ENCODE data around the gene HOXD8.

Gene HOXD8

DNA sequence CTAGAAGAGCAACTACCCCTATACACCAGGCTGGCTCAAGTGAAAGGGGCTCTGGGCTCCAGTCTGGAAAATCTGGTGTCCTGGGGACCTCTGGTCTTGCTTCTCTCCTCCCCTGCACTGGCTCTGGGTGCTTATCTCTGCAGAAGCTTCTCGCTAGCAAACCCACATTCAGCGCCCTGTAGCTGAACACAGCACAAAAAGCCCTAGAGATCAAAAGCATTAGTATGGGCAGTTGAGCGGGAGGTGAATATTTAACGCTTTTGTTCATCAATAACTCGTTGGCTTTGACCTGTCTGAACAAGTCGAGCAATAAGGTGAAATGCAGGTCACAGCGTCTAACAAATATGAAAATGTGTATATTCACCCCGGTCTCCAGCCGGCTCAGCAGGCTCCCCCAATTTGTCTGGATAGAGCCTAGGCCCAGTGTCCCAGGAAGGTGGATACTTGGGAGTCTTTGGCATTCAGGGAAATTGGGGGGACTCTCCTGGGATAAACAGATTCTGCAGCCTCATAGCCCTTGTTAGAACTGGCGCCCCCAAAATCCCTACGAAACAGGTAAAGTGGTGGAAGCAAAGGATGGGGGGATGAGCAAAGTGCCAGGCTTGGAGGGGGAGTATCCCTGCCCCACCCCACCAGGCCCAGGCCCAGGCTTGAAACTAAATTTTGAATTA lies 19.4 kb downstream of the HOXD8 start:
- no peak for DNase-seq

DNA sequence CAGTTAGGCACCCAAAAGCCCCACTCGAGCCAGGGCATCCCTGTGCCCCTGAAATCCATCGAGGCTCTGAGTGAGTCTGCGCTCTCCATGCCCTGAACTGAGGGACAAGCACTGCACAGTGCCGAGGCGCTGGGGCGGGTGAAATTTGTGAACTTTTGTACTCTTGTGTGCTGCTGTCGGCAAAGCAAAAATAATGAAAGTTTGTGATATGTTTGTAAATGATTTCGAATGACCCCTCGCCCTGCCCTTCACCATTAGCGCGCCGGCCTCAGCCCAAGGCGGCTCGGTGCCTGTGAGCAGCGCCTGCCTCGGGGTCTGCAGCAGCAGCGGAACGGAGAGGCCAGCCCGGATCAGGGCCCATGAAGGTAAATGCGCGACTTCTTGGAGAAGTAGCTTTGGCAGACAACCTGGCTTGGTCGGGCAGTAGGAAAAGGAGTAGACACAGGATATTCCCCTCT lies 20.0 kb downstream of the HOXD8 start:
- no peak for DNase-seq

DNA sequence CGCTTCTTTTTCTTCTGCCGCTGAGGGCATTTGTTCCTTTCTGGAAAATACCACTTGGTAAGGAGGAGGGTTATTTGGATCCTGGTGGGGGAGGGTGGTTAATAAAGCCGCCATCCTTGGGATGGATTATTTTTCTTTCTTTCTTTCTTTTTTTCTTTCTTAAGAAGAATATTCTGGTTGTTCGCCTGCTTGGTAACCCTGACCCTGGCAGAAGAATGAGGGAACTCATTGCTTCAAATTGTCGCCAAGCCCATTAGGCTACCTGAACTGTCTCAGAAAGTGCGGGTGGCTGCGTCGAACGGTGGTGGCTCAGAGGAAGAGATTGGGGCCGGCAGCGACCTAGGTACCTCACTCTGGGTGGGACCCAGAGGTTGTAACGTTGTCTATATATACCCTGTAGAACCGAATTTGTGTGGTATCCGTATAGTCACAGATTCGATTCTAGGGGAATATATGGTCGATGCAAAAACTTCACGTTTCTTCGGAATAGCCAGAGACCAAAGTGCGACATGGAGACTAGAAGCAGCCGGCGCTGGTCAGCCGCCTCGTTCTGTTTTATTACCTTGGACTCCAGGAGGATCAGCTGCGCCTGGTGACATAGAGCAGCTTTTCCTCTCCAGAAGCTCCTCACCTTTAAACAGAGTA lies 20.6 kb downstream of the HOXD8 start:
- DNase-seq = no peak

DNA sequence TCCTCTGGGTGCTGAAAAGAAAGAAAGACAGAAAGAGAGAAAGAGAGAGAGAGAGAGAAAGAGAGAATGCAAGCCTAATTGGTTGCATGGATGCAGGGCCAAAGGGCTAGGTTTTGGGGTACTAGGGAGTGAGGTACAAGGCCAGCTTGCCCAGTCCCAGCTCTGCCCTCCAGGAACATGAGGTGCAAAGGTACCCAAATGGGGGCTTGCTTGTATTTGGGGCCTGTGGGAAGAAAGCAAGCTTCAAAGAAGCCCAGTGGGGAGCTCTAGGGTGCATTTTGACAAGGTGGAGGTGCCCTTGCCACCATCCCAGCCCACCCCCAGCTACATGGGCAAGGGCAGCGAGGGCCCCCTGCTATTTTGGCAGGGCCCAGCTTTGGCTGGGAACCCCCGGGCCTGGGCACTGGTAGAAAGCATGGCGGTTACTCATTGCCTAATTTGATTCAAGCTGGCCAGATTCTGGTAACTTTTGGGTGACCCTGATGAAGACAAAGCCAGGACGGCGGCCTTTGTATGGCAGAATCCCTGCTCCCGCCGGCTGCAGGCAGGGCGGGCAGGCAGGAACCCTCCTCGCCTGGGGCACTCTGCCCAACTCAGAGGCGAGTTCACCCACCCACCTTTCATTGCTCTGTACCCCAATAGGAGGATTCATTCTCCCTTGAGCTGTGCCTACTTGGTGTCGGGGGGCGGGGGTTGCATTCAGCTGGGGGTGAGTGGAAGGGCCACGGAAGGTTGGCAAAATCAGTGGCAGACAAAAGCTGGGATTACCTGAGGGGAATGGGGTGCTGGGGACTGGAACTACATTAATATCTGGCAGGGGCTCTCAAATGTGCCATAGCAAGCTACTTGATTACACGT lies 21.3 kb downstream of the HOXD8 start:
- no peak for DNase-seq

DNA sequence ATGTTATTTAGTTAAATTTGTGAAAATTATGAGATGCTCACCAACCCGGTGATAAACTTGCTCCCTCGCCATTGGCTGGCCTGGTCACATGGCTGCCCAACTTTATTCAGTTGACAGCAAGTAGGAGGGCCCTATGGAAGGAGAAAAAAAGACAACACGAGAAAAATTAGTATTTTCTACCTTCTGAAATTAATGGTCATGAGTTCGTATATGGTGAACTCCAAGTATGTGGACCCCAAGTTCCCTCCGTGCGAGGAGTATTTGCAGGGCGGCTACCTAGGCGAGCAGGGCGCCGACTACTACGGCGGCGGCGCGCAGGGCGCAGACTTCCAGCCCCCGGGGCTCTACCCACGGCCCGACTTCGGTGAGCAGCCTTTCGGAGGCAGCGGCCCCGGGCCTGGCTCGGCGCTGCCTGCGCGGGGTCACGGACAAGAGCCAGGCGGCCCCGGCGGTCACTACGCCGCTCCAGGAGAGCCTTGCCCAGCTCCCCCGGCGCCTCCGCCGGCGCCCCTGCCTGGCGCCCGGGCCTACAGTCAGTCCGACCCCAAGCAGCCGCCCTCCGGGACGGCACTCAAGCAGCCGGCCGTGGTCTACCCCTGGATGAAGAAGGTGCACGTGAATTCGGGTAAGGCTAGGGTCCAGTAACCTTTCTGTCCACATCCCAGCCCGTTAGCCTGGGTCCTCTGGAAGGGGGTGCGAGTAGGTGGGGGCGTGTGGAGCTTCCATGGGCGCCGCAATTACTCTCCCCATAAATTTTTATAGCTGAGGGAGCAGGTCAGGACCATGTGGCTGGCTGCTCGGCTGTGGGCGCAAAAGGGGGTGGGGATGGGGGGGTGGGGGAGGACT lies 22.2 kb downstream of the HOXD8 start, which contains the start of gene HOXD4:
Gene HOXD4, plus strand, starts transcription at position 109 of the 846 bp plus-strand sequence. Its CDS starts 84 bp downstream, at position 193.
- no peak for DNase-seq

DNA sequence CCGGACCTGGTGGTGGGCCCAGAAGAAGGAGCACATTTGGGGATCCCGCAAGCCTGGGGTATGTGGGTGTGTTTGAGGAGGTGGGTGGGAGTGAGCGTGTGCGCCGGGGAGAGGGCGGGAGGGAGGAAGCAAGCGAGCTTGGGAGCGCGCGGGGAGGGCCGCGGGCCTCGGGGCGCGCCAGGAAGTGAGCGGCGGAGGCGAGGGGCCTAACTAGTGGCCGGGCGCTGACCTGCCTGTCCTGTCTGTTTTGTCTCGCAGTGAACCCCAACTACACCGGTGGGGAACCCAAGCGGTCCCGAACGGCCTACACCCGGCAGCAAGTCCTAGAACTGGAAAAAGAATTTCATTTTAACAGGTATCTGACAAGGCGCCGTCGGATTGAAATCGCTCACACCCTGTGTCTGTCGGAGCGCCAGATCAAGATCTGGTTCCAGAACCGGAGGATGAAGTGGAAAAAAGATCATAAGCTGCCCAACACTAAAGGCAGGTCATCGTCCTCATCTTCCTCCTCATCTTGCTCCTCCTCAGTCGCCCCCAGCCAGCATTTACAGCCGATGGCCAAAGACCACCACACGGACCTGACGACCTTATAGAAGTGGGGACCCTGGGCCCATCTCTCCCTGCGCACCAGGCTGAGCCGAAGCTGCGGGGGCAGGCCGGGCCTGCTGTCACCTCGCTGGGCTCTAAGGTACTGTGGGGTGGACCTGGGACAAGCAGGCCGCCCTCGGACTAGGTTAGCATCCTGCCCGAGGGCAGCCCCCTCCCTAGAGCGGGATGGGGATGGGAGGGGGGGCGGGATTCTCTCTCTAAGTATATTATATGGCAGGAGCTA lies 23.1 kb downstream of the HOXD8 start:
- no peak for DNase-seq

DNA sequence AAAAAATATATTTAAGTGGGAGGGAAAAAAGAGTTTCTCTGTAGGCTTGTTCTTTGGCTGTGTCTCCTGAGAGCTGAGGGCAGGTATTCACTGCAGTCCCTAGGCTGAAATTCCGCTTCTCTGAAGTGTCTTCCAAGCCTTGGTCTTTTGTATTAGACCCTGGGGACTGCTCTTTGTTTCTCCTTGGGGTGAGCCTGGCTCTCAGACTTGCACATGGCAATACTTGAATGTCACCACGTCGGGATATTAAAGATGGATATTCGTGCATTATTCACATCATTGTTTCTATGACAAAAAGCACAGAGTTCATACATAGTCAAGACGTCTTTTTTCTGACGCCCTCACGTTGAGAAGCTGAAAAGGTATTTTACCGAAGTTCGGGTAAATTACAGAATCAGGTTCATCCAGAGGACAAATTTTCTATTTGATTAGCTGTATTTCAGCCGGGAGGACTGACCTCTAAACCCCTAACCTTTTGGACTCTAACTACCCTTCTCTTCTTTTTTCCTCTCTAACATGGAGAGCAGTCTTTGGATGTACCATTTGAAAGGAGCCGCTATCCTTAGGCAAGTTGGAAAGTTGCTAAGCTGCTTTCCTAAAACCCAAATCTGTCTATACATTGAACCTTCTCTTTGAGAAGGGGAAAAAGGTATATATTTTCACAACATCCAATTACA lies 25.2 kb downstream of the HOXD8 start:
- no peak for DNase-seq

DNA sequence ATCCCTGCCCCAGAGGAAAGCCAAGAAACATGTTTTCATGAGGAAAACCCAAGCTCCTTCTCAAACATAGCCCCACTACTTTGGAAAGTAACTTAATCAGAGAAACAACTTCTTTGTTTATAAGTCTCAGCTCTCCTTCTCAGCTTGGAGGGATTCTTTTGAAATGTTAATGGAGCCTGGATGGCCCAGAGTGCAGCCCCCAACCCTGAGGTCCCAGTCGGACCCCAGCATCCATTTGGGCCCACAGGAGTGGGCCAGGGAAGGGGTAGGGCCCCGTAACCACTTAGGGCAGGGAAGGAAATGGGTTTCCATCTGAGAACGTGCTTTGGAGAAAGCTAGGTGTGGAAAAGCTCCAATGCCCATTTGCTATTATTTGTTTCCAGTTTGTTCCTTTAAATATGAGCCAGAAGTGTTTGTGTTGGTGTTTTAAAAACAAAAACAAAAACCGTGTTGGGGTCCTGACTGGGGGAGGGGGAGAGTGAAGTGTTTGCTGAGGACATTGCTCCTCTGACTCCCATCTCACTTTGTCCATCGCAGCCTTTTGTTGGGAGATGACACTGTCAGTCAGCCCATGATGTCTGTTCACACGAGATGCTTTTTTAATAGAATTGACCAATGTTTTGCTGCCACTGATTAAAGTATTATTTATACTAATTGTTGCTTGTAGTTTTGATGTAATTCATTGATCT lies 26.0 kb downstream of the HOXD8 start:
- no peak for DNase-seq

DNA sequence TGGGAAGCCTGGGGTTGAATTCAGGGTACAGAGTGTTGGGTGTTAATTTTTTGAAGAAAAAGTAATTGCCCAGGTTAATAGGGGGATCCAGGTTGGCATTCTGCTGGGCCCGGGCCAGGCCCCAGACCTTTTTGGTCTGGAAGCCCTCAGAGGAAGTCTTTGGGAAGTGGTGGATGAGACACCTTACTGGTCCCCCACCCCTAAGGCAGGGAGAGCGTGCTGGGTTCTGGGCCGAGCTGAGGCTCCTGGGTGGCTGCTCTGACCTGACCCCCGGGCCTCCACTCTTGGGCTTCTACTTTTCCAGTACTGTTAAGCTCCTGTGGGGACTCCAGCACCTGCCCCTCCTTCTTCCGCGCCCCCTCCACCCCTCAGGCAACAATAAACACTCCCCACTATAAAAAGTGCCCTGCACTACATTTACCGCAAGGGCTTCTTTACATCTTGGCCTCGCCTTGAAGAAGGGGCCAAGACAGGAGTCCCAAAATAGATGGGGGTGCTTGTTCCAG lies 26.8 kb downstream of the HOXD8 start:
- no peak for DNase-seq

DNA sequence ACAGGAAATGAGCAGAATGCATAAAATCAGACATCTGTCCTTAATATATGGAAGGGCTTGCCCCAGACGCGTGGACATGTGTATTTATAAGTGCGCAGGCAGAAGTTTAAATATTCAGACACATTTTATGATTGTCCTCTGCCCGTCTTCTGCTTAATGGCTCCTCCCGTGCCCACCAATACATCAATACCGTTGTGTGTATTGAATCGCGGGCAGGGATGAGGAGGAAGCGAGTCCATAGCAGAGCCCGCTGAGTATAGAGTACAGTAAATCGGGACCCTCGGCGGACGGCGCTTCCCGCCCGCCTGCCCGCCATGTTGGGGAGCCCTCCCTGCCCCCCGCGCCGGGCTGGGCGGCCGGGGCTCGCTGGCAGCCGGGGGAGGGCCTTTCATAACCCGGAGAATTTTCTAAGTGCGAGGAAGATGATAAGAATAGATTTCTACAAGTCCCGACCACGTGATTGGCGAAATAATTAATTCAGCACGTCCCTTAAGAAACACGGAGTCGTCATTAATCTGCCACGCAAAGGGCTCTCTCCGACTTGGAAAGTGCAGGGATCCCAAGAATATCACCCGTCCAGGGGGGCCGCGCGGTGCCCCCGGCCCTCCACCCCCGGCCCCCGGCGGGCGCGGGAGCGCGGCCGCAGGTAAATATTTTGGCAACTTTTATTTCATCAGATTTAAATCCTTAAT lies 27.4 kb downstream of the HOXD8 start, which contains the start of gene HOXD3:
Gene HOXD3, plus strand, starts transcription at position 501 of the 692 bp plus-strand sequence. CDS start 11,808 bp downstream, outside the sequence.
- no peak for DNase-seq

DNA sequence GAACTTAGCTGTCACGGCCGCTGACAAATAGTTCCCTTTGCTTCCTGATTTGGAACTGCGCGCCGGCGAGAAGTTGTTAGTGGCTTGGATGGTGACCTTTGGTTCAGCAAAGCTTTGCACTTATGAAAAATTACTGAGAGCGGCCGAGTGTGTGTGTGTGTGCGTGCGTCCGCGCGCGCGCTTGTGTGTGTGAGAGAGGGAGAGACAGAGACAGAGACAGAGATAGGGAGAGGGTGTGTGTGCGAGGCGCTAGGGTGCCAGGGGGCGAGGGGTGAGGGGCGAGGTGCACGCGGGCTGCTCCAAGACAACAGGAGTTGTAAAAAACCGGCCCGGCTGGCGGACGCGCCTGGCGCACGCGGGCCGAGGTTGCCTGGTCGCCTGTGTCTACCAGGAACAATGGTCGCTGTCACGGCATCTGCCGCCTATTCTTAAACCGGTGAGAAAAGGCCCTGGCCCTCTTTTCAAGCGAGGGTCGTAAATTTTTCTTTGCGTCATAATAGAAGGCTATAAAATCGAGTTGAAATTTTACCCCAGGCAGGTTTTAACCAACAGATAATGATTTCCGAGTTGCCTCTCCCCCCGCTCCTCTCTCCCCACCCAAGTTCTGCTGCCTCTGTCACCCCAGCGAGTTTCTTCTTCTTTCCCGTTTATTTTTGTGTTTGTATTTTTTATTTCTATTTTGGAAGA lies 28.1 kb downstream of the HOXD8 start:
- DNase-seq = no peak

DNA sequence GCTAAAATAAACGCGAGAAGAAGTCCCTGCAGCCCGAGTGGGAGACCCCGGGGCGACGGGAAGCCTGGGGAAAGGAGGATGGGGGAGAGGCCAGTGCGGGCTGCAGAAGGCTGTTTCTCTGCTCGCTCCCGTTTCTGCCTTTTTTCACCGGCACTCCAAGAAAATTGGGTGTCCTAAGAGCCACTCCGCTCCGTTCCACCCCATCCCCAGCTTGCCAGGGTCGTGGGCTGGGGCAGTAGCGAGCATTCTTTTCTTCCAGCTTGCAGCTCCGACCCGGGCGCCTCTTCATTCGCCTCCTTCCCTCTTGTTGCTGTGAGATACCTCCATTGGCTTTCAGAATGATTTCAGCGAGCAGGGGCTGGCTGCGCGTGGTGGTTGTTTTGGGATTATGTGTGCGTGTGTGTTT lies 28.7 kb downstream of the HOXD8 start:
- DNase-seq = no peak

DNA sequence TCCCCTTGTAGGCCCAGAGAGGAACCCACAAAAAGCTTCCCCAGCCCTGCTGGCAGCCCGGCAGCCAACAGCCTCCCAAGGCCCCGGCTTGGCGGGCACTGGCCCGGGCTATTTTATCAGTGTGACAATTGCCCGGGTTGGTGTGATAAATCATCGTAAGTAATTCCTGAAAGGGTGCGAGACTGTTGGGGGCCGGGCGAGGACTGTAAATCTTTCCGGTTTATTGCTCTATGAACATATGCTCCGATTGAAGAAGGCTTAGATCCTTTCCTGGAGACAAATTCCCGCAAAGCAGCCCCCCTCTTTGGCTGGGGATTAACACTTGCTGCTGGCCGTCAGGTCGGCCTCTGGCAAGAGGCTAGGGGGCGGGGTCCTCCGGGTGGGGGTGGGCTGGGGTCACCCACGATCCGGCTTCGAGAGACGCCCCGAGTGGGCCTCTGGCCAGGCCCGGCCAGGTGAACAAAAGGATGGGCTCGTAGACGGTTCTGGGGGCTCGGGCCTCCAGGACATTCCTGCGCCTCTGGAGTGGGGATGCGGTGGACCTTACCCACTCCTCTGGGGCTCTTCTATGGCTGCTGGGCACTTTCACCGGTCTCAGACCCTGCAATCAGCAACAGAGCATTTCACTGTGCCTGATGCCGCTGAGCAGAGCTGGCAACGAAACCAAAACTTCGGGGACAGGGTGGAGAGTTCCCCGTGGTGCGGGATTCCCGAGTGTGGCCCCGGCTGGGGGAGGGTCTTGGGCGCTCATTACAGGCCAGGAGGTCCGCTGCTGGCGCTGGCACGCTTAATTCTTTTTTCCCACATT lies 29.6 kb downstream of the HOXD8 start:
- no peak for DNase-seq

DNA sequence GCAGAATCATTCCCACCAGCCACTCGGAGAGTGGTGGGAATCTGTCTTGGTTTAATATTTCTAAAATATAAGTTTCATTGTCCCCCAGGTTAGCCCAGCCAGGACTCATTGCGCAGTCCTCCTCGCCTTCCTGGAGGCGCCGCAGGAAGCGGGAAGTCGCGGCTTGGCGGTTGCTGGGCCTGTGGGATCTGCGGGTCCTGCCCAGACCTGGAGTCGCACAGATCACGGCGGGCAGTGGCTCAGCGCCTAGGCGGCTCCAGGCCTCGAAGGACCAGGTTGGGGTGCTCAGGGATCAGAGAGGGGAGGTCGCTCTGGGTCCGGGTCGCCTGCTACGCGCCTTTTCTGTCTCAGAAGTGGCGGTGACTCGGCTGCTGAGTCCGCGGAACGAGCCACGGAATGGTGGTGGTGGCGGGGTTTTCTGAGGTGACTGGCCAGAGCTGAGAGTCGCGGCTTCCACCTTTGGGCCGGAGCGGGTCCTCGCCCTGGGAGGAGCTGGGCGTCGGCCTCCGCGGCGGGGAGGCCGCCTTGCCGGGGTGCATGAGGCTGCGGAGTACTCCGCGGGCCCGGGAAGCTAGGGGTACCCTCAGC lies 30.3 kb downstream of the HOXD8 start:
- DNase-seq = no peak

DNA sequence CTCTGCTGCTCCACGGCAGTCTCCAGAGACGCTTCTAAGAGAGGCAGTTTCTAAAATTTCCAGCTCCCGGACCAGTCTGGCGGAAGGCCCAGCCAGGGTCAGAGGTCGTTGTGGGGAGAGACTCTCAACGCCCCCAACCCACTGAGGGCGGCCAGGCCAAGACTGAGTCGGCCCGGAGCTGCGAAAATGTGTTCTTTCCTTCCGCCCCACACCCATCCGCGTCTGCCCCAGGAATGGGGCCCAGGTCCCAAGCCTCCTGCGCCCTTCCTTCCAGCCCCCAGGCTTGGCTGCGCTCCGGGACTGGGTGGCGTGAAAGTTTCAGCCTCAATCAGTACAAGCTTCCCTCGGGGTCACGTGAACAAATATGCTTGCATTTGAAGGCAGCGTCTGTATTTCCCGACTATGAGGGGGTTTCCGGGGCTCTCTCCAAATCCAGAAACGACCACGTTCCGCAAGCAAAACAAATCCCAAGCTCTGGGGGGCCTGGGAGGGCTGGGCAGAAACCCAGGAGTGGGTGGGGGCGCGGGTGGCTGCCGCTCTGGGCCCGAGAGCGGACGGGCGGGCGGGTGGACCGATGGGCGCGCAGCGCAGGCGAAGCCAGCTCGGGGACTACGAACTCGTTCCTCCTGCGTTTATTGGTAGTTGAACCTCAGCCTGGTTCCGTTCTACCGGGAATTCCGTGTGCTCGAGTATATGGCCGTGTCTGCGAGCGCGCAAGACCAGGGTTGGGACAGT lies 30.9 kb downstream of the HOXD8 start:
- DNase-seq = no peak

DNA sequence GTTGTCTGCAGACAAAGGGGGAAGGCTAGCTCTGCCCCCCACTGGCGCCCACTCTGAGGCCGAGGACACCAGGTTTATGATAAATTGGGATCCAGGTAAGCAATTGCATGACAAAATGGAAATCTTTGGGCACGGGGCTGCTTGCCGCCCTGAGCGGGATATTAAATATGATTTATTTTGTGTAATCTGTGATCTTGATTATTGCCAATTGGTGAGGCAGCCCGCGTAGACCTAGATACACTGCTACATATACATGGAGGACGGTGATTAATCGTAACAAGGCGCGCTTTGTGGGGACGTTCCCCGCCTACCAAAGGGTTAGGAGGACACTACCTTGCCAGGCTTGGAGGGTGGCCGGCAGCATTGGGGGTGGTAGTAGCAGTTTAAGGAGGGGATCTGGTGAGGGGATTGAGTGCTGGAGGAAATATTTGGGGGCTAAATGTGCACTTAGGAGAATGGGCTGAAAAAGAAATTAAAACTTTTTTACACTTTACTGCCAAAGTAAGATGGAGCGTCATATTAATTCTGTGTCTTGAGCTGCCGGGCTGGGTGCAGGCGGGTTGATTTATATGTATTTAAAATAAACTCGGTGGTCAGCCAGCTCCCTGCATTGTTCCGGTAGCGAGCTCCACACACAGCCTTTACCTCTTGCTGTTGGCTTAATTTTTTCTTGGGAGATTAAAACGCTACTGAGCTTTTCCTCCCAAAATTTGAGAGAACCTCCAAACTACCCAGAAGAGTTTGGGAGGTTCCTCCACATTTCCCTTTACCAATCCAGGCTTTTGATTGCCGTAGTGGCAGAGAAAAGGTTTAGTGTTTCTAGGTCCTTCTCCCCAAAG lies 31.7 kb downstream of the HOXD8 start:
- no peak for DNase-seq

Data from amniotic stem cell (primary cell).